Posterior cingulate gyrus (tissue), 11 donors: ENCODE measurements around the gene CERS1.

Source experiments
- DNase-seq, 10 donors: peaks; one replicate each; pipeline versions ENCODE4 v3.0.0 to v3.0.0-alpha.2; 2020 to 2021; ENCODE audit warnings: mixed read lengths in 3 of 10
- intact Hi-C: fragments of 100-400 bp; cut with DNase I; formaldehyde crosslinking; loops from one replicate; pipeline ENCODE4 v1.15.1; 2023

Gene CERS1, protein sequence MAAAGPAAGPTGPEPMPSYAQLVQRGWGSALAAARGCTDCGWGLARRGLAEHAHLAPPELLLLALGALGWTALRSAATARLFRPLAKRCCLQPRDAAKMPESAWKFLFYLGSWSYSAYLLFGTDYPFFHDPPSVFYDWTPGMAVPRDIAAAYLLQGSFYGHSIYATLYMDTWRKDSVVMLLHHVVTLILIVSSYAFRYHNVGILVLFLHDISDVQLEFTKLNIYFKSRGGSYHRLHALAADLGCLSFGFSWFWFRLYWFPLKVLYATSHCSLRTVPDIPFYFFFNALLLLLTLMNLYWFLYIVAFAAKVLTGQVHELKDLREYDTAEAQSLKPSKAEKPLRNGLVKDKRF

DNA sequence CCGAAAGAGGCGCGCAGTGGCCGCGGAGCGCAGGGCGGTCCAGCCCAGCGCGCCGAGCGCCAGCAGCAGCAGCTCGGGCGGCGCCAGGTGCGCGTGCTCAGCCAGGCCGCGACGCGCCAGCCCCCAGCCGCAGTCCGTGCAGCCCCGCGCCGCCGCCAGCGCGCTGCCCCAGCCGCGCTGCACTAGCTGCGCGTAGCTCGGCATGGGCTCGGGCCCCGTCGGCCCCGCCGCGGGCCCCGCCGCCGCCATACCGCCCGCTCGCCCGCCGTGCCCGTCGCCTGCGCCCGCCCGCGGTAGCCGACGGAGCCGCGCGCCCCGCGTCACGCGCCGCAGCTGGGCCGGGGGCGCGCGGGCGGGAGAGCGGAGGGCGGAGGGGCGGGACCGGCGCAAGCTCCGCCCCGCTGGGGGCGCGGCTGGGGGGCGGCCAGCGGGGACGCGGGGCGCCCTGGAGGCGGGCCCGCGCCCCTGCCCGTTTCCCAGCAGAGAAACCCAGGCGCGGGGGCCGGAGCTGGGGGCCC lies at the start of gene CERS1:
CERS1 (minus strand) TSS at position 335 of the 518 bp plus-strand sequence; CDS start at position 249, 86 bp downstream.
- intact Hi-C loops: no loop called here
- DNase-seq: peak in 5 of 10 donors; percentile 37 to 95 (median 71)

DNA sequence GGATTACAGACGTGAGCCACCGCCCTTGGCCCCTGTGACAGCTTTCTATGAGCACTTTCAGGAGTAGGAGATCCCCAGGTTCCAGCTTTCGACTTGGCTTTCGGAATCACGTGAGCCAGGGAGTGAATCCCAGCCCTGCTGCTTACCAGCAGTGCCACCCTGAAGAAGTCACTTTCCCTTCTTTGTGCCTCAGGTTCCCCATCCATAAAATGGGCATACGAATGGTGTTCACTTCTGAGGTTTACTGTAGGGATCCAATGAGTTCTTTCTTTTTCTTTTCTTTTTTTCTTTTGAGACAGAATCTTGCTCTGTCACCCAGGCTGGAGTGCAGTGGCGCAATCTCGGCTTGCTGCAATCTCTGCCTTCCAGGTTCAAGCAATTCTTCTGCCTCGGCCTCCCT lies 49.3 kb upstream of the CERS1 start:
- no peak for DNase-seq
- intact Hi-C loops: no loop called here

DNA sequence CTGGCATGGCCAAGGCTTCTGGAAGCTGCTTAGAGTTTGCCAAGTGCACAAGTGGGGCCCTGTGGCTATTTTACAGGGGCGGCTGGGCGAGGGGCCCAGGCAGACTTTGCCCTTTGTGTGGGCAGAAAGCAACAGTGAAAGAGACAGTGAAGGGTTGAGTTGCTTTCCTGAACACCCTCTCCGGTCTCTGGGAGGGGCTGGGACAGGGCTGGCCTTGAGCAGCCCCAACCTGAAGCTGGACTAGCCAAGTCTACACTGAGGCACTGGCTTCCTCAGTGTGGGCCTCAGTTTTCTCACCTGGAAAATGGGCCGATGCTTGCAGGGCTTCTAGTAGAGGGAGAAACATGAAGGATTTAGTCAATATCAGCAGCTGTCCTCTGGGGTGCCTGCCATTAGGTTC lies 47.5 kb upstream of the CERS1 start:
- intact Hi-C loops: loop anchor here (5.0 kb wide), 1 partner anchor 44 kb away; no protein-coding TSS in a partner anchor
- no peak for DNase-seq

DNA sequence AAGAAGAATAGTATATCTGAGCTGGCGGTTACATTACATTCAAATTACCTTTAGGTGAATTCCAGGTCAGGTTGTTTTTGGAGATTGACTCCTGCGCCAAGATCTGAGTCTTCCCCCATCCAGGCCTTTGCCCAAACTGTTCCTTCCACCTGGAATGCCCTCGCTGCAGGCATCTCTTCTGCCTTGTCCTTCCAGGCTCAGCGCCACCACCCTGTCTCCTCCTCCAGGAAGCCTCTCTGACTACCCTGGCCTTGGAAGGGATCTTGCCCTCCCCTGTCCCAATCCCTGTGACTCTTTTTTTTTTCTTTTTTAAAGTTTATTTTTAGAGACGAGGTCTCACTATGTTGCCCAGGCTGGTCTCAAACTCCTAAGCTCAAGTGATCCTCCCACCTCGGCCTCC lies 46.7 kb upstream of the CERS1 start:
- intact Hi-C loops: loop anchor here (5.0 kb wide), 1 partner anchor 45 kb away; no protein-coding TSS in a partner anchor
- no peak for DNase-seq

DNA sequence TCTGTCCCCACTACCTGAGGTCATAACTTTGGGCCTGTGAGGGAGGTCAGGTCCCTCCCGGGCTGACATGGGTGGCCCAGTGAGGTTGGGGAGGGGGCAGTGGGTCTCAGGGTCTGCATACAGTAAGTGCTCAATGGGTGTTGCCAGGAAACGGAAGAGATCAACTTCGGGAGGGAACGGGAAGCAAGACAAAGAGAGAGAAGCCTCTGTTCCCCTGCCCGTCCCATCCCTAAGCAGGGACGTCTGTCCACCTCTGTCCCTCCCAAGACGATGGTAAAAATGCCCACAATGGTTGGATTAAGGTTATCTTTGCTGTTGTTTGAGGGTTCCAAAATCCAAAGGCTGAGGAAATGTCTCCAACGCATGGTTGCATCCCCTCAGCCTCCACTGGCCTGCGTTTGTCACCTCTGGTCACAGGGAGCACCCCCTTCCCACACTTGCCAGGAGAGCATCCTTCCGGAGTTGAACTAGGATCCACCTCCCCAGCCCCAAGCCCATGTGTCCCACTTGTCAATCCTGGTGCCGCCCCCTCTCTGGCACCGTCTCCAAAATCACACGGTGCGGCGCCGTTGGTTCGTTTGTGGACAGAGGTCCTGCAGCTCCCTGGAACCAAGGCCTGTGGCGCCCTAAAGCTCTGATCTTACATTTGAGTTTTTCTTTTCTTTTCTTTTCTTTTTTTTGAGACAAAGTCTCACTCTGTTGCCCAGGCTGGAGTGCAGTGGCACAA lies 45.8 kb upstream of the CERS1 start:
- DNase-seq: no peak
- intact Hi-C loops: loop anchor here (5.0 kb wide), 1 partner anchor 46 kb away; no protein-coding TSS in a partner anchor

DNA sequence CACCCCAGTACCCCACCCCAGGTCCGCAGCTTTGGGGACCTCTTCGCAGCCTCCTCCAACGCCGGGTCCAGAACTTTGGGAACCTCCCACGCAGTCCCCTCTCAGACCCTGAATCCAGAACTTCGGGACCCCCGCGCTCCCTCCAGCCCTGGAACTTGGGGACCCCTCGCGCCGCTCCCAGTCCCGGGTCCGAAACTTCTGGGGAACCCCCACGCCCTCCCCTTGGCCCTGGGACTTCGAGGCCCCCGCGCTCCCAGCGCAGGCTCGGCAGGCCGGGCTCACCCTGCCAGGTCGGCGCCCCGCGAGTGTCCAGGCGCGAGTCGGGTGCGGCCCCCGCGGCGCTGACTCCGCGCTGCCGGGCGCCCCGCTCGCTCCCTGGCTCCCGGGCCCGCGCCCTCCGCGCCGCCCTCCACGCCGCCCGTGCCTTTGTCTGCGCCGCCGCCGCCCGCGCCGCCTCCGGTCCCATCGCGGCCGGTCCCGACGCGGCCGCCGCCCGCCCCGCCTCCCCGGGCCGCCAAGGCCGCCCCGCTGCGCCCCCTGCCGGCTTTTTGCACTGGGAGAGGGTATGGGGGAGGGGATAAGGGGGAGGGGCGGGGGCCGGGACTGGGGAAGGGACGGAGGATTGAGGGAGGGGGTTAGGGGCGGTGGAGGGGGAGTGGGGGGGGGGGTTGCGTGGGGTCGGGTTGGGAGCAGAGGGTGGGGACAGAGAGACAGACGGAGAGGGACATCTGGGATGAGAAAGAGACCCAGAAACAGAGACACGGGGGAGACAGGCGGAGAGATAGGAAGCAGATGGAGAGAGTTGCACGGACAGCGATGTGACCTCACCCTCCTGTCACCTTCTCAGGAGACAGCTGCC lies 45.0 kb upstream of the CERS1 start, which contains the start of gene HOMER3:
HOMER3 (minus strand) TSS at position 449 of the 859 bp plus-strand sequence. CDS start 2,235 bp downstream, outside the sequence.
- peak in 9 of 10 donors; percentile 45 to 95 (median 78) for DNase-seq
- intact Hi-C loops: loop anchor here (5.0 kb wide), 1 partner anchor 46 kb away; no protein-coding TSS in a partner anchor

DNA sequence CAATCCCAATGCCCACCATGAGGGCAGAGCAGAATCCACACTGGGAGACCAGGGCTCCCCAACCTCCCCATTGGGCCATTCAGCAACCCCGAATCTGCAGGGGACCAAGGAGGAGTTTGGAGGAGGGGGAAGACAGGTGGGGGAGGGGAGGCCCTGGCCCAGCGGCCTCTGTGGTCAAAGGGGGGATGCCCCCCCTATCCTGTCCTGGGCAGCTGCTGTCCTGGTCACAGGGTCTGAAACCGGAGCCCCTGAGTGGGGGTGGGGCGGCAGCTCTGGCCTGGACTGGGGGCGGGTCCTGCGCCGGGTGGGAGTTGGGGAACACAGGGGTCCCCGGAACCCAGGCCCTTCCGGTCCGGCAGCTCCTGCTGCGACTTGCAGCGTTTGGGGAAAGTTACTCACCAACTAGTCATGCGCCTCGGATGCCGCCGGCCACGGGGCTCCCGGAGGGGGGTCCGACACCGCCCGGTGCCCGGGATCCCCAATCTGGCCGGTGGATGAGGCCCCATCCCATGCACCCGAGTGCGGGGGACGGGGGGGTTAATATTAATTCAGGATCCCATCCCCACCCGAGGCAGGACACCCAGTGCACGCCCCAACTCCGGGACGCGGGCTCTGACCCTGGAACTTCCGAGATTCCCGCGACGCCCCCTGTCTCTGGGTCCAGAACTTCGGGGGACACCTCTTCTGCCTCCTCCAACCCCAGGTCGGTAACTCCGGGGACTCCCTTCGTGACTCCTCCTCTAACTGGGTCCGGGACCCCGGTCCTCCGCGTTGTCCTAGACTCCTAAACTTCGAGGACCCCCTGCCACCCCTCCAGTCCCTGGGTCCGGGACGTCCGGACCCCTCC lies 44.2 kb upstream of the CERS1 start:
- intact Hi-C loops: loop anchor here (5.0 kb wide), 1 partner anchor 47 kb away; no protein-coding TSS in a partner anchor
- DNase-seq: peak in 8 of 10 donors; percentile 21 to 89 (median 40)

DNA sequence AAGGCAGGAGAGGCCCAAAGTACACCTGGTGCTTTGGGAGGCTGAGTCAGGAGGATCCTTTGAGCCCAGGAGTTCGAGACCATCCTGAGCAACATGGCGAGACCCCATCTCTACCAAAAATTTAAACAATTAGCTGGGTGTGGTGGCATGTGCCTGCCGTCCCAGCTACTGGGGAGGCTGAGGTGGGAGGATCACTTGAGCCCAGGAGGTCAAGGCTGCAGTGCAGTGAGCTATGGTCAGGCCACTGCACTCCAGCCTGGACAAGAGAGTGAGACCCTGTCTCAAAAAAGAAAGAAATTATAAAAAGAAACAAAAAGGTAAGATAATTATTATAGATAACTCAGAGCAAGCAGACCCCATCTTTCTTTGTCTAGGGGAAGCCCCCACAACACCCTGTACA lies 43.2 kb upstream of the CERS1 start:
- intact Hi-C loops: no loop called here
- DNase-seq: no peak

DNA sequence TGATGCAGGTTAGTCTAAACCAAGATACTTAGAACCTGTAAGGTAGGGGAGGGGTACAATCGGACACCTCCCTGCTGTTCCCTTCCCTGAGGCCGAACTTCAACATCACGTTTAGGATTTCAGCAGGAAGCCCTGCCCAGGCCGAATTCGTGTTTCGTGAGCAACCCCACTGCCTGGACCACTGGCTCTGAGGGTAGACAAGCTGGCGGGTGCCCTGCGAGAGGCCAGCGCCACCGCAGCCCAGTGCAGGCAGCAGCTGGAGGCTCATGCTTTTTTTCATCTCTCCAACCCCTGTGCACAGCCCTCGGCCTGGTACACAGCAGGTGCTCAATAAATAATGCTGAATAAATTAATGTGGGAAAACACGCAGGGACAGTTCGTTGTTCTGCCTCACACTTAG lies 37.3 kb upstream of the CERS1 start:
- DNase-seq: no peak
- intact Hi-C loops: no loop called here

DNA sequence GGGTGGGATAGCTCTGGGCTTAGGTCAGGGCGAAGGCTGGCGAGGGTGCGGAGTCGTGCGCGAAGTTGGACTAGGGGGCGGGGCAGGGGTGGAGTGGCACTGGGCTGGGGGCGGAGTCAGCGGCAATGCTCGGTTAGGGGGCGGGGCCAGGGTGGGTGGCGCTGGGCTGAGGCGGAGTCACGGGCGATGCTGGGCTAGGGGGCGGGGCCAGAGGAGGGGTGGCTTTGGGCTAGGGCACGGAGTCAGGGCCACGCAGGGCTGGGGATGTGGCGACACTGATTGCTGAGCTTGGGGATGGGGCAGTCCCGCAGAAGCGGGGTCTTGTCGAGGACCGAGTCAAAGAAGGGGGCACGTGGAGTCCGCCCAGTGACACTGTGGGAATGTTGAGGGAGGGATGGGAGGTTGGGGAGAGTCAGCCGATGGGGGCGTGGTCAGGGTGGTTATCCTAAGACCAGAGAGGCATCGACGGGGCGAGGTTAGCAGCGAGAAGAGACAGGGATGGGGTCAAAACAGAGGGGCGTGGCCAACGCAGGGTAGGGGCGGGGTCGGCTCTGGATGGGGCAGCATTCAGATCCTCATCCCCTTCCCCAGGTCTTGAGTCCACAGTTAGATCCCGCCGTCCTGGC lies 36.4 kb upstream of the CERS1 start:
- peak; percentile 41 to 94 (median 73) for DNase-seq
- intact Hi-C loops: no loop called here

DNA sequence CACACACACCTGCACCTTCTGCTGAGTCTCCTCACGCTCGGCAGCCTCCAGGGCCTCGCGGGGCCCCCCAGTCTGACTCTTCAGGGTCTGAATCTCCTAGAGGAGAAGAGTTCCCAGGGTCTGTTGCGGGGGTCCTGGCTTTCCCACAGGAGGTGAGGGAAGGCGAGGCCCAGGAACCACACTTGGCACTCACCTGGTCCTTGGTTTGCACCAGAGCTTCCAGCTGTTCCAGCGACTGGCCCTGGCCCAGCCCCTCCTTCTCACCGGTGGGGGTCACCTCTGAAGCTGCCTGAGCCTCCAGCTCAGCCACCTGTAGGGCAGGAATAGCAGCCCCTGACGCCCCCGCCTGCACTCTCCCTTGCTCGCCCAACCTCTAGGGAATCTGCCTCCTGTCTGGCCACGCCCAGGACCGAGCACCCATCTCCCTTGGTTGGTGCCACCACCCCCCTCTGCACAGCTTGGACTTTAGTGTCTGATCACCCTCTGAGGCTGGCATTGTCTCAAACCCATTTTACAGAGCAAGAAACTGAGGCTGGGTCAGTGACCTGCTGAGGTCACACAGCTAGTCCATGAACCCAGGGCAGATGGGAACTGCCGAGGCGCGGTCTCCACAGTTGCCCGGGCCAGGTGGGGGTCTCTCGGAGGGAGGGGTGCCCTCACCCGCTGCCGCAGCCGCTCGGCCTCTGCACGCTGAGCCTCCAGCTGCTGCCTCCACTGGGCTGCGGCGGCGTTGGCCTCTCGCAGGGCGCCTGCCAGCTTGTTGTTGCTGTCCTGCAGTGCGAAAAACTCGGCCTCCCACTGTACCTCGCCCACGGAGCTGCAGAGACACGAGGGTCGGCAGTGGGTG lies 35.6 kb upstream of the CERS1 start:
- intact Hi-C loops: no loop called here
- DNase-seq: no peak

DNA sequence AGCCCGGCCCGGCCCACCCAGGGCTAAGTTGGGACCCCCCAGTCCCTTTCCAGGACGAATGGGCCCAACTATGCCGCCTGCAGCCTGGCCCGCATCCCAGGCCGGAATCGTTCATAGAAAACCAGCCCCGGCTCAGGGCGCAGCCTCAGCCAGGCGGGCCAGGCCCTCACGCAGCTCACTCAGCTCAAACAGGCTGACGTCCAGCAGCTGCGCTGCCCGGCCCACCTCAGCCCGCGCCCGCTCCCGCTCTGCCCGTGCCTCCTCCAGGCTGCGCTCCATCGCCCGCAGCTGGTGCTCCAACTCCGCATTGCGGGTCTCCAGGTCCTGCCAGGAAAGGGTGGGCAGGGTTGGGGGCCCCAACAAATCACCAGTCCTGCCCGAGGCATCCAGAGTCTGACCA lies 33.4 kb upstream of the CERS1 start:
- intact Hi-C loops: no loop called here
- DNase-seq: no peak

DNA sequence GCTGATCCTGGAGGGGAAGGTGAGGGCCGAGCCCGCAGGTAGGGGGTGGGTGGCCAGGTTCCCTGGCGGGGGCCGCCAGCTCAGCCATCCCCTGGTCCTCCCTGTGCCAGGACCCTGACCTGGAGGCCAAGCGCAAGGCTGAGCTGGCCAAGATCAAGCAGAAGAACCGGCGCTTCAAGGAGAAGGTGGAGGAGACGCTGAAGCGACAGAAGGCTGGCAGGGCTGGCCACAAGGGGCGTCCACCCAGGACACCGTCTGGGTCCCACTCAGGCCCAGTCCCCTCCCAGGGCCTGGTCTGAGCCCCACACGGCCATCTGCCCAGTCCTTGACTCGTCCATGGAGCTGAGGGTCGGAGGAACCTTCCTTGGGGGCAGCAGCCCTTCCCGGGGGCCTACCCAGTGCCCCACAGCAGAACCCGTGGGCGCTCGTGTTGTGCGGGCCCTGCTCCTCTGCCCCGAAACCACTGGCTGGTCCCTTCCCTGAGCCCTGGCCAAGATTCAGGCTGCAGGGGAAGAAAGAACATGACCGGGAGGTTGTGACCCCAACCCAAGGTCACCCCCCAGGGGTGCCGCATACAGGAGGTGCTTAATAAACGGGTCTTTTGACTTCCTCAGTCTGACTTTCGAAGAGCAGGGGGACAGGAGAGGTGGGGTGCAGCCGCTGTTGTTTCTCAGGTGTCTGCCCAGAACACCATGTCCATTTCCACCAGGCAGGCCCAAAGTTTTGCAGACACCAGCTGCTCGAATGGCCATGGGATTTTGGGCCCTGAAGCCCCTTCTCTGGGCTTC lies 32.3 kb upstream of the CERS1 start:
- no peak for DNase-seq
- intact Hi-C loops: no loop called here

DNA sequence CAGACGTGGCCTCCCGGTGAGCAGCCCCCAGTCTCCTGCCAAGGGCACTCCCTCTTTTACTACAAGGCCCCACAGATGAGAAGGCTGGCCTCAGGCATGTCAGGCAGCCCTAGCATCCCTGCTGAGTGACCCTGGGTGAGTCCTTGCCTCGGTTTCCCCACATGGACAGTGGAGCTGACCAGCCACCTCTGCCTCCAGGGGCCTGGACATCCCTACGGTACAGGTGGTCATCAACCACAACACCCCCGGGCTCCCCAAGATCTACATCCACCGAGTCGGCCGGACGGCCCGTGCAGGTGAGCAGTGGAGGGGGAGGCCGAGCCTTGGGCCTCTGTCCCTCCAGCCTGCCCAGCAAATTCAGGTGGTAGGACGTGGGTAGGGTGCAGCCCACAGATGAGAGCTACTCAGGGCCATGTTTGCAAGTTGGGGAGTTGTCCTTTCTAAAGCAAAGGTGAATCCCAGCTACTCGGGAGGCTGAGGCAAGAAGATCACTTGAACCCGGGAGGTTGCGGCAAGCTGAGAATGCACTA lies 28.8 kb upstream of the CERS1 start:
- no peak for DNase-seq
- intact Hi-C loops: no loop called here

DNA sequence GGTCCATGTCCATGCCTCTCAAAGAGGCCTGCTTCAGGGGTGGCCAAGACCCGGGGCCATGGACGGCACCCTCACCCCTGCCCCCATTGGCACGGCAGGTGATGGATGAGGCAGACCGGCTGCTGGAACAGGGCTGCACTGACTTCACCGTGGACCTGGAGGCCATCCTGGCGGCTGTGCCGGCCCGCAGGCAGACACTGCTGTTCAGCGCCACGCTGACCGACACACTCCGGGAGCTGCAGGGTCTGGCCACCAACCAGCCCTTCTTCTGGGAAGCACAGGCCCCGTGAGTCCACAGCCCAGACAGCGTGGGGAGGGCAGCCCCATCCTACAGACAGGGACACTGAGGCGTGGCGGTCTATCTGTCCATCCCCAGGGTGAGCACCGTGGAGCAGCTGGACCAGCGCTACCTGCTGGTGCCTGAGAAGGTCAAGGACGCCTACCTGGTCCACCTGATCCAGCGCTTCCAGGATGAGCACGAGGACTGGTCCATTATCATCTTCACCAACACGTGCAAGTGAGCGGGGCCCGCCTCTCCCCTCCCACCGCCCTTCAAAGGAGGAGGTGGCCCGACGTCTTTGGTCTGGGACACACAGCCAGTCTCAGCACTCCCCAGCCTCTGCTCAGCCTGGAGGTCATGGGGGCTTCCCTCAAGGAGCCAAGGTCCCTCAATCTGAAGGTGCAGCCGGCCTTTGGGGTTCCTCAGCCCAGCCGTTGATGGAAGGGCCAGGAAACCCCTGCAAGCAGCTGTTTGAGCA lies 26.4 kb upstream of the CERS1 start:
- intact Hi-C loops: no loop called here
- no peak for DNase-seq

DNA sequence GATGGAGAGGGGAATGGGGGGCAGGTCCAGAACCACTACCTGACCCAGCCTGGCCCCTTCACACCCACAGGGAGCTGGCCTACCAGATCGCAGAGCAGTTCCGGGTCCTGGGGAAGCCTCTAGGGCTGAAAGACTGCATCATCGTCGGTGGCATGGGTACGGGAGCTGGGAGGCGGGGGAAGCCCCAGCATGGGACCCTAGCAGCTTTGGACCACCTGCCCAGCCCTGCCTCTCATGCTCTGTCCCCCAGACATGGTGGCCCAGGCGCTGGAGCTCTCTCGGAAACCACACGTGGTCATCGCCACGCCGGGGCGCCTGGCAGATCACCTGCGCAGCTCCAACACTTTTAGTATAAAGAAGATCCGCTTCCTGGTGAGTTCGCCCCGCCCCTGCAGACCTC lies 25.6 kb upstream of the CERS1 start:
- no peak for DNase-seq
- intact Hi-C loops: no loop called here
